ENCODE data around the gene CCDC12.

CCDC12 gene

GRCh38 chr3:46946416-46946815, 30.1 kb downstream of the CCDC12 start:
- TF ChIP-seq ZFX (IDR thresholded peaks at IDR 0.05) (no peak), CTCF (conservative IDR thresholded peaks at IDR 0.05) (no peak)

GRCh38 chr3:46944191-46944590, 32.4 kb downstream of the CCDC12 start:
- TF ChIP-seq CTCF (conservative IDR thresholded peaks at IDR 0.05) (no peak), ZFX (IDR thresholded peaks at IDR 0.05) (no peak)
- H3K27ac ChIP-seq: no peak overlapping the region

More at GRCh38 chr3:46946416-46946815, 30.1 kb downstream of the CCDC12 start:
- H3K27ac ChIP-seq: peak overlapping the region; percentile 57; the same call in 1 of the 2 replicates

GRCh38 chr3:46943237-46944187, 33.0 kb downstream of the CCDC12 start:
- no peak for TF ChIP-seq ZFX (IDR thresholded peaks at IDR 0.05)
- TF ChIP-seq CTCF (conservative IDR thresholded peaks at IDR 0.05): no peak
- no peak overlapping the region for H3K27ac ChIP-seq

- no peak overlapping the region for H3K27ac ChIP-seq
- TF ChIP-seq CTCF (conservative IDR thresholded peaks at IDR 0.05) (no peak), ZFX (IDR thresholded peaks at IDR 0.05) (no peak)
These were observed 33.9 kb downstream of the CCDC12 start for GRCh38 chr3:46942481-46943236.

GRCh38 chr3:46942076-46942475, 34.5 kb downstream of the CCDC12 start:
- H3K27ac ChIP-seq: no peak overlapping the region

GRCh38 chr3:46939578-46940445, 36.7 kb downstream of the CCDC12 start:
- no peak overlapping the region for H3K27ac ChIP-seq
- TF ChIP-seq ZFX (IDR thresholded peaks at IDR 0.05) (no peak), CTCF (conservative IDR thresholded peaks at IDR 0.05) (no peak)

More at GRCh38 chr3:46942076-46942475, 34.5 kb downstream of the CCDC12 start:
- TF ChIP-seq ZFX (IDR thresholded peaks at IDR 0.05): no peak
- TF ChIP-seq CTCF (conservative IDR thresholded peaks at IDR 0.05): no peak
